Thoracic aorta (tissue), 2 donors: ENCODE data around the gene BRSK1. TPM values are rescaled to one million over a fixed set of nuclear protein-coding genes. Genes with fewer than 3 reads are reported as not detected.

ENCODE experiments used
- ATAC-seq: fragments of 150-250 bp; one replicate; pipeline ENCODE4 v1.8.0; 2017; ENCODE audit warnings: low read depth; ENCODE audit not compliant: insufficient number of reproducible peaks, low FRiP score
- DNase-seq: peaks from one replicate; pipeline ENCODE4 v3.0.0-alpha.2; 2020; ENCODE audit warnings: low spot score
- H3K27ac ChIP-seq, 2 donors: fragments of 200-600 bp; sonication (generic); 1 replicate in 1 of 2; 2 replicates in 1 of 2; pipeline ENCODE4 v1.5.1; 2016; ENCODE audit warnings: mild to moderate bottlenecking in 2 of 2, moderate library complexity in 2 of 2
- H3K27me3 ChIP-seq: fragments of 200-600 bp; sonication (generic); replicated peaks from 2 replicates; pipeline ENCODE4 v1.6.0; 2016; ENCODE audit warnings: mild to moderate bottlenecking; ENCODE audit not compliant: insufficient read depth
- H3K36me3 ChIP-seq: fragments of 200-600 bp; sonication (generic); one replicate; pipeline ENCODE4 v1.5.1; 2016
- H3K4me1 ChIP-seq, 2 donors: fragments of 200-600 bp; sonication (generic); 1 replicate in 1 of 2; 2 replicates in 1 of 2; pipeline versions ENCODE4 v1.5.1 to v1.6.0; 2016; ENCODE audit warnings: low read depth in 2 of 2, mild to moderate bottlenecking in 1 of 2; ENCODE audit not compliant: control insufficient read depth in 1 of 2
- H3K4me3 ChIP-seq: fragments of 200-600 bp; sonication (generic); 2 replicates; pipeline ENCODE4 v1.5.1; 2016; ENCODE audit warnings: mild to moderate bottlenecking
- H3K9me3 ChIP-seq: fragments of 200-600 bp; sonication (generic); 2 replicates; pipeline ENCODE4 v1.5.1; 2016
- total RNA-seq, 2 donors: library from RNA; depleted of rRNA; stranded (reverse); fragments of >200 nt; gene quantifications; one replicate each; pipeline versions ENCODE4 v1.1.0 to v1.2.3, GENCODE V29; 2016
- TF ChIP-seq, protein P1 (sequence below): fragments of 200-600 bp; sonication (generic); IDR thresholded peaks from one replicate; pipeline ENCODE4 v1.5.1; 2019; ENCODE audit warnings: antibody characterized with exemption

Gene BRSK1
- total RNA-seq, 2 donors from 2014 or later: 10.8 to 16.7 TPM

DNA sequence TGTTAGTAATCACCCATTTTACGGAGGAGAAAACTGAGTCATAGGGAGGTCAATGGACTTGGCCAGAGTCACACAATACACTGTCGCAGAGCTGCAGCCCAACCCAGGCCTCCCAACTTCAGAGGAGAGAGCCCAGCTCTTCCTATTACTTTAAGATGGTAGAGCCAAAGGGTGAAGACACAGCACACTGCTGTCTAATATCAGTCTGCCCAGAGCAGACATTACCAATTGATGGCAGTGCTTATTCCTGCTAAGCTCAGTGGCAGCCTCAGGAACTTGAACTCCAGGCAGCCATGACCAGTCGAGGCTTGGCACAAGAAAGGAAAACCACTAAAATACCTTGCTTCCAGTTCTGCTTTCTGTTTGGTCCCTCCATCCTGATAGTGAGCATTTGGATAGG, 22.9 kb downstream of the BRSK1 start:
- no peak overlapping the region for H3K4me3 ChIP-seq
- TF ChIP-seq, protein P1, sequence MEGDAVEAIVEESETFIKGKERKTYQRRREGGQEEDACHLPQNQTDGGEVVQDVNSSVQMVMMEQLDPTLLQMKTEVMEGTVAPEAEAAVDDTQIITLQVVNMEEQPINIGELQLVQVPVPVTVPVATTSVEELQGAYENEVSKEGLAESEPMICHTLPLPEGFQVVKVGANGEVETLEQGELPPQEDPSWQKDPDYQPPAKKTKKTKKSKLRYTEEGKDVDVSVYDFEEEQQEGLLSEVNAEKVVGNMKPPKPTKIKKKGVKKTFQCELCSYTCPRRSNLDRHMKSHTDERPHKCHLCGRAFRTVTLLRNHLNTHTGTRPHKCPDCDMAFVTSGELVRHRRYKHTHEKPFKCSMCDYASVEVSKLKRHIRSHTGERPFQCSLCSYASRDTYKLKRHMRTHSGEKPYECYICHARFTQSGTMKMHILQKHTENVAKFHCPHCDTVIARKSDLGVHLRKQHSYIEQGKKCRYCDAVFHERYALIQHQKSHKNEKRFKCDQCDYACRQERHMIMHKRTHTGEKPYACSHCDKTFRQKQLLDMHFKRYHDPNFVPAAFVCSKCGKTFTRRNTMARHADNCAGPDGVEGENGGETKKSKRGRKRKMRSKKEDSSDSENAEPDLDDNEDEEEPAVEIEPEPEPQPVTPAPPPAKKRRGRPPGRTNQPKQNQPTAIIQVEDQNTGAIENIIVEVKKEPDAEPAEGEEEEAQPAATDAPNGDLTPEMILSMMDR: no peak
- H3K36me3 ChIP-seq: peaks cover 17% of the 10 kb centered on the region
- no peaks in the 10 kb centered on the region for H3K27me3 ChIP-seq
- no peaks in the 10 kb centered on the region for H3K9me3 ChIP-seq
- H3K4me1 ChIP-seq: peaks cover 0 to 4% of the 10 kb centered on the region in 2 donors
- DNase-seq: no peak
- ATAC-seq: no peak
- H3K27ac ChIP-seq: no peak overlapping the region

DNA sequence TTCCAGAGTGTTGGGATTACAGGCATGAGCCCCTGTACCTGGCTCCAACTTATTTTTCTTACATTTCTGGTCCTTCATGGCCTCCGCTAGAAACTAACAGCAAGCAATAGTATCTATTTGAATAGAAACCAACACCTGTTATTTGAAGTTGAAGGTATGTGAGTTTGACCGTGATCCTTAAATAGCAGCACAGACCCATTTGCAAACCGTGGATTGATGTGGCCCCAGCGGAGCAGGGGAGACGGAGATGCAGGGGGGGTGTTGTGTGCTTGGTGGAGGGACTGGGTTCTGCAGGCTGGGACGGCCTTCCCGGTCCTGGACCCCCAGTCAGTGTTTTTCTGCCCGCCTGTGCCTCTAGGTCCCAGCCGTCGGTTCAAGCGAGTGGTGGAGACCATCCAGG, 24.5 kb downstream of the BRSK1 start:
- DNase-seq (no peak), ATAC-seq (no peak)
- H3K4me3 ChIP-seq: no peak overlapping the region
- no peaks in the 10 kb centered on the region for H3K4me1 ChIP-seq
- H3K27ac ChIP-seq: no peak overlapping the region
- TF ChIP-seq, protein P1: no peak
- no peaks in the 10 kb centered on the region for H3K27me3 ChIP-seq
- H3K9me3 ChIP-seq: no peaks in the 10 kb centered on the region
- H3K36me3 ChIP-seq: peaks cover 15% of the 10 kb centered on the region

DNA sequence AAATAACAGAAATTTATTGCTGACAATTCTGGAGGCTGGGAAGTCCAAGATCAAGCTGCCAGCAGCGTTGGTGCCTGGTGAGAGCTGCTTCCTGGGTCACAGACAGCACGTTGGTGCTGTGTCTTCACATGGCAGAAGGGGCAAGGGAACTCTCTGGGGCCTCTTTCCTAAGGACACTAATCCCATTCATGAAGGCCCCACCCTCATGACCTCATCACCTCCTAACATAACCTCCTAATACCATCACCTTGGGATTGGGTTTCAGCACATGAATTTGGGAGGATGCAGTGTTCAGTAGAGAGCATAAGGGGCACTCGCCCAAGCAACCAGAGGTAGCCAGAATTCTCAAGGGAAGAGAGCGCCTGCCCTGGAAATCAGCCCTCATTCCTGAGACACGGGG, 25.7 kb downstream of the BRSK1 start:
- ATAC-seq: no peak
- H3K9me3 ChIP-seq: no peaks in the 10 kb centered on the region
- H3K27ac ChIP-seq: no peak overlapping the region
- TF ChIP-seq, protein P1: no peak
- H3K27me3 ChIP-seq: no peaks in the 10 kb centered on the region
- no peak overlapping the region for H3K4me3 ChIP-seq
- DNase-seq: no peak
- H3K36me3 ChIP-seq: peaks cover 7% of the 10 kb centered on the region
- H3K4me1 ChIP-seq: no peaks in the 10 kb centered on the region

DNA sequence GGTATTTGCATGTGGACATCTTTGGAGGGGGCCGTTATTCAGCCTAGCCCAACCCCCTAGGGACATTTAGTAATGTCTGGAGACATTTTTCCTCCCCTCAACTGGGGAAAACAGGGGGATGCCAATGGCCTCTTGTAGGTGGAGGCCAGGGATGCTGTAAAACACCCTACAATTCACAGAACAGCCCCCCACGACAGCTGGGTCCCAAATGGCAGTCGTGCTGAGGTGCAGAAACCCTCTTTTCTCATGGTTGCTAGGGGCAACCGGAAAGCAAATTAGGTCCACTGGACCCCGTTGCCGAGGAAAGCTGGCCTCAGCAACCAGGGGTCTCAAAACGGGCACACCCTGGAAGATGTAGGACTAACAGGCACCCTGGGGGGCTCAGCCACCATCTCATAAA, 26.7 kb downstream of the BRSK1 start:
- TF ChIP-seq, protein P1: no peak
- Histone ChIP-seq H3K4me1 (no peaks in the 10 kb centered on the region), H3K9me3 (no peaks in the 10 kb centered on the region), H3K4me3 (no peak overlapping the region), H3K27ac (no peak overlapping the region), H3K36me3 (peaks cover 7% of the 10 kb centered on the region), H3K27me3 (no peaks in the 10 kb centered on the region)
- no peak for ATAC-seq
- DNase-seq: no peak

DNA sequence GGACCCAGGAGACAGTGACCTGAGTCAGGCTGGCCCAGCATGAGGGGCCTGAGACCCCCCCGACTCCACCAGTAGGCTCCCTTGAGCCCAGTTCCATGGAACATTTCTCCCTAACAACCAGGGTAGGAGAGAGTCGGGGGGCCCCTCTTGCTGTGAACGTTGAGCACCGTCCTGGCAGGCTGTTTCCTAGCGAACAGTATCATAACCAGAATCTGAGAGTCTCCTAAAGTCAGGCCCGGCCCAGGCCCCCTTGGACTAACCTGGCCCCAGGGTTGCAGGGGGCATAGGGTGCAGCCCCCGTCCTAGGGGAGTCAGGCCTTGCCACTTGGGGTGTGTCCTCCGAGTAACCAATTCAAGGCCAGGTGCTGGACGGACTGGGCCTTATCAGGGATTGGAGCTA, 27.6 kb downstream of the BRSK1 start:
- TF ChIP-seq, protein P1: no peak
- no peaks in the 10 kb centered on the region for H3K9me3 ChIP-seq
- H3K36me3 ChIP-seq: peaks cover 7% of the 10 kb centered on the region
- ATAC-seq: no peak
- no peaks in the 10 kb centered on the region for H3K4me1 ChIP-seq
- DNase-seq: no peak
- H3K27me3 ChIP-seq: no peaks in the 10 kb centered on the region
- H3K4me3 ChIP-seq: no peak overlapping the region
- no peak overlapping the region for H3K27ac ChIP-seq
